NCI-H345 (cell line): Measurements from ENCODE around the gene KCNH5.
A peak's percentile ranks its signal among the peaks of the same experiment; 100 is the strongest.

Experiments
- DNase-seq: peaks from one replicate; lab custom pipeline; 2025; lab: John Stamatoyannopoulos, UW

The KCNH5 gene

DNA sequence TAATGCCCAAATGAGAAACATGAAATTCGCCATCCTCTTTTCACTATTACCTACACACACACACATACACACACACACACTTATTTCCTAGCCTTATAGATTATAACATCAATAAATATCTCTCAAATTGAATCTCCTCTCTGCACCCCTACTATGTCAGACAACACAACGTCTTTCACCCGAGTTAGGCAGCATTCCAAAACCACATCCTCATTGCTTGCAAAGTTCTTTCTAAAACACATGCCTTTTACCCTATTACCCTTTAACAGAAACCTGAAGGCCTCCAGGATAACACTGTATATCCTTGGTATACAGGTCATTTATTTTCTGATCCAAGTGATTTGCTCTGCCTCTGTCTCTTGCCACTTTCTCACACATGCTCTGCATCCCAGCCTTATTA, 56.3 kb downstream of the KCNH5 start:
- no peak for DNase-seq

GRCh38 chr14:62983821-62984220, 61.4 kb downstream of the KCNH5 start:
- DNase-seq: no peak

- DNase-seq: no peak
These were observed 64.6 kb downstream of the KCNH5 start for GRCh38 chr14:62980693-62981092.

GRCh38 chr14:62957562-62957961, 87.7 kb downstream of the KCNH5 start:
- DNase-seq: no peak

DNA sequence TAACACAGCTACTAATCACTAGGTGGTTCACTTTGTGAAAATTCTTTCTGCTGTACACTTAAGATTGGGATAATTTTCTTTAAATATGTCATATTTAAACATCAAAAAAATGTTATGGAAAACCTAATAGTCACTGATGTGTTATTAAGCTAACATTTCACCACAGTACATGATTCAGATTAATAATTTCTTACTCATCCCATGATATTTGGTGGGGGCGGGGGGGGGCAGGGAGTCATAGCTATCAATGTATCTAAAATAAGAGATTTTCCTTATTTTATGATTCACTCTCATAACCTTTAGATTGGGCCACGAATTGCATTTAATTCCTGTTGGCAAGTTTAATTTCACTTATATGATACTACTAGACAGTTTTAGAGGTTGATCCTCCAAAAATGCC, 88.8 kb downstream of the KCNH5 start:
- no peak for DNase-seq

DNA sequence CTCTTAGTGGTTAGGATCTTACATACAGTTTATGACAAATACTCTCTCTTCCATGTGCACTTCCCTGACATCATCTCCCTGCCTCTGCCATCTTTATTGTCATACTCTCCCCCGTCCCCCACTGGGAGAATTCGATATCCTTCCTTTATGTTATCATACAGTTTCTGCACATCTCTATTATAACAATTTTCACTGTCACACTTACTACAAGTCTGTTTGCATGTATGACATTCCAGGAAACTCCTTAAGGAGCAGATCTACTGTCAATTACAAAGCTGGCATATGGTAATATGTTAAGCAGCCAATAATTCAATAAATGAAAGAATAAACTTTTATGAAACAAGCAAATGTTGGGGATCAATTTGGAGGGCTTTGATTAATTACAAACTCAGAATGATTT, 91.1 kb downstream of the KCNH5 start:
- DNase-seq: no peak

GRCh38 chr14:62952226-62952625, 93.0 kb downstream of the KCNH5 start:
- no peak for DNase-seq

GRCh38 chr14:62947301-62947700, 98.0 kb downstream of the KCNH5 start:
- DNase-seq: peak; percentile 11

- DNase-seq: no peak
These were observed 99.0 kb downstream of the KCNH5 start for GRCh38 chr14:62946221-62946620.

DNA sequence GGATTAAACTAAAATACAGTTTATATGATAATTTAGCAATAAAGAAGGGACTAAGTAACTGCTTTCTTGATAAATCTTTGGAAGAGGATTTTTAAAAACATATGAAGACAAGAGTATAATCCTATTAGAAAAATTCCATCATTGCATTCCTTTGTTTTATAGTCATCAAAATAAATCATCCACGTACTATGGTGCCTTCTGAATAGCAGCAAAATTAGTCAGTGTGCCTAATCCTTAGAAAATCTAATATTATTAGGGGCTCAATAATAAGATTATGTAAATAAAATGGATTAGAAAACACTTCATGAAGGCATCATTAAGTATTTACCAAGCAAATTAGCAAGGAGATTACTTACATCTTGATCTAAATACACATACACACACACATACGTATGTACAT, 102.1 kb downstream of the KCNH5 start:
- no peak for DNase-seq

- DNase-seq: peak; percentile 2
These were observed 105.3 kb downstream of the KCNH5 start for GRCh38 chr14:62939970-62940369.

DNA sequence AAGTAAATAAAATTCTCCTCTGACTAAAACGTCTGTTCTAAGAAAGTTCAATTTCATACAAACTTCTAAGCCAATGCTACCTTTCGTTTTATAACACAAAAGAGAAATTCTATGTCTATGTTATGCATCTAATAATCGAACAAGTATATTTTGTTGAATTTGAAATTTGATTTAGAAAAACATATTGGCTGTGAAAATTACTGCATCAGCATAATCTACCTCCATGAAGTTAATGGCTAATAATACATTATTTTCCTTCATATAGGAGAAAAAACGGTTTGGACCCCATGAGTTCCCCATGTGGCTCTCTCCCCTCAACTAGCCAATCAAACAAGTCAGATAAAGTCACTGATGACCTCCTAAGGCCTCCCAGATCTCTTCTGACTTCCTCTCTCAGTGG, 106.5 kb downstream of the KCNH5 start:
- DNase-seq: no peak

DNA sequence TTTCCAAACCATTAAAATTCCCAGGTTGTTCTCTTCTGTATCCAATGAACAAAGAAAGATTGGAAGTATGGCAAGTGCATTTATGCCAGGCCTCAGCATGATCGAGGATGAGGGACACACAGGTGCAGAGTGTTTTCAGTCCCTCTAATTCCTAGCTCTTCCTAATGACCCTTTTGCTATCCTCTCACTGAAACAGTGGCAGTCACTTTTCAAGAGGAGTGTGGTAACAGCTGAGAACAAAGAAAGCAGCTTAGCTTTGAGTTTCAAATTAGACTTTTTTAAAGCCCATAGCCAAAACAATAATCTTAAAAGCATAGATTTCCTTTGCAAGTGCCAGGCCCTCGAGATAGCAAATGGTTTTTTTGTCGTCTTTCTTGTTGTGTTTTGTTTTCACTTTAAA, 110.8 kb downstream of the KCNH5 start:
- no peak for DNase-seq

DNA sequence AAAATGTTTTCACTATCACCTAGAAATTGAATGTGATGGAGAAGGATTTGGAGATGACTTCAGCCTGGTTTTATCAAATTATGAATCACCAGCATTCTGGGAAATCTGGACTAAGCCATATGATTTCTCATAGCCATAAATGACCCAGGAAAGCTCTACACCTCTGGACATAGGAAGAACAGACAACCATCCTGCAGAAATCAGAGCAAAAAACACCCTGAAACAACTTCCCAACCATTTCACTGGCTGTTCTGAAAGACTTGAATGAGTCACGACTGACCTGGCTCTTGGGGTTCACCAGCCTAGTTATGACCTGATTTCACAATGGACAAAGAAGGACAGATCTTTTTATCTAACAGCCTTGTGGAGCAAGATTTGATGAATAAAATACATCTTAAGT, 123.8 kb downstream of the KCNH5 start:
- DNase-seq: no peak

GRCh38 chr14:62916551-62916950, 128.7 kb downstream of the KCNH5 start:
- no peak for DNase-seq

GRCh38 chr14:62914873-62915272, 130.4 kb downstream of the KCNH5 start:
- no peak for DNase-seq

- DNase-seq: no peak
These were observed 131.2 kb downstream of the KCNH5 start for GRCh38 chr14:62914025-62914424.

DNA sequence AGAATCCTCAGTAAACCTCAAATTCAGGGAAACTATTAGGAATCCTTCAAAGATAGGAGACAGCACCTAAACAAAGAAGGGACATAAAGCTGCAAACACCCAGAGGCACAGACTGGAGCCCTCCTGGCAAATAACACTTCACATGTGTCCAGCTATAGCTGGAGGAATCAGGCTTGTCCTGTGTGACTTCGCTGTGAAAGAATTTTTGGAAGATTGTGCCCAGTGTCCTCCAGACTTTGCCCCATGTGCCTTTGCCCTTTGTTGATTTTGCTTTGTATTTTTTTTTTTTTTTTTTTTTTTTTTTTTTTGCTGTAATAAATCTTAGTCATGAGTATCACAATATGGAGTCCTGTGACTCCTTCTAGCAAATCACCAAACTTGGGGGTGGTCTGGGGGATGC, 136.8 kb downstream of the KCNH5 start:
- no peak for DNase-seq

GRCh38 chr14:62905566-62905965, 139.7 kb downstream of the KCNH5 start:
- DNase-seq: no peak

DNA sequence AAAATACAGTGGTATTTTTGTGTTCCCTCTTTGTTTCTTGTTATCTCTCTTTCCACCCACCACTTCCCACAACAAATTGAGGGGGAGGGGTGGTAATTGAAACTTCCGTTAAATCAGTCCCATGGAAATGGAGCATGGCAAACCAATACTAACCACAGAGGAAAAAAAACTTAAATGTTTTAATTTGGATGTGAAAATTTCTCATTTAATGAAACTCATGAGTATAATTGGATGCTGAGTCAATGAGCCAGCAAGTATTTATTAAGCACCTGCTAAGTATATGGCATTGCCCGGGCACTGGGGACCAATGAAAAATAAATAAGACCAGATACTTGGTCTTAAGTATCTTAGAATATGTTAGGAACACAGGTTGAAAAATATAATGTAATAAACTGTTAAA, 147.5 kb downstream of the KCNH5 start:
- DNase-seq: no peak

DNA sequence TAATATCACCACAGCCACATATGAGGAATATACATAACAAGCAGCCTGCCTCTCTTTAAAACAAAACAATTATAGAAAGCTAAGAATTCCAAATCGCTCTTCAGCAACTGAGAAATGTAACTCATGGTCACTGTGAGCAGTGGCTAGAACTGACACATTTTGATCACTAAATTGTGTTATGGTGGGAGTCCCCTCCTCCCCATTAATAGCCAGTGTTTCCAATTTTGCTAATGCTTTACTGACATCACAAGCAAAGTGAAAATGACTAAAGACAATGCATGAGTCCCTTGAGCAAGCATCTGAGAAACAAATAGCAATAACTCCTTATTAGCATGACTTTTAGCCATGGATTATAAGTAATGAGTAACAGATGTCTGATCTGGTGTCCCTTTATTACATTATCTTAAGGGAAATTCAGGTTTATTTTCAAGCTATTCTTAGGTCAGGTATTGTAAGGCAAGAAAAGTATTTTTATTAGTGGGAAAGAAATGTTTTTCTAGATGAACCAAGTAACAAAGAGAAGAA, 148.3 kb downstream of the KCNH5 start:
- DNase-seq: no peak

- no peak for DNase-seq
These were observed 150.5 kb downstream of the KCNH5 start for GRCh38 chr14:62894736-62895135.

DNA sequence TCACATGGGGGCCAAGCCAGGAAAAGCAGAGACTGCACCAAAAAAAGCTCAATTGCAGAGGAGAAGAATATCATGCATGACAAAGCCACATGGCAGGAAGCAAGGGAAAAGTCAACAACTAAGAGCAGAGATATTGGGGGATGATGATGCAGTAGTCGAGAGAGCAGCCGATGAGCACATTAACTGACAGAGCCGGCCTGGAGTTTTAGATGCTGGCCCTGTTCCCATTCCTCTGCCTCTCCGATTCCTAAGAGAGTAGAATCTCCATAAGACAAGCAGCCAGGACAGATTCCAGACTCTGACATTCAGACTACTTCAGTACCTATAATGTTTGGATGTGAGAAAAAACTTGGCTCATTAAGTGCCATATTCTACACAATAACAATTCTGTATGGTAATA, 155.9 kb downstream of the KCNH5 start:
- DNase-seq: no peak

DNA sequence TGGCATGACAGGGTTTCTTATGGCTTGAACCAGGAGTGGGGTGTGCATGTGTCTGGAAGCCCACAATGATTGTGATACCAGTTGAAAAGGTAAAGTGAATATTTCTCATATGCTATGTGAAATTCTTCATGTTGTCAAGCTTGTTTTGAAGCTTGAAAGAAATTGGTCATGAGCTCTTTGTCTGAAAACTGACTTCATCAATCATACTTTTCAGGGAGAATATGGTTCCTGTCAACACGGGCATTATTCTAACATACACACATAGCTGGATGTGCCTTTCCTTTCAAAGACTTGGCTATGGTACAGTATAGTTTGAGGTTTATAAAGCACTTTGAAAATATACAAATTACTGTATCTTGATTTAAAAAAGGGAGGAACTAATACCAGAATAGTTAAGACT, 158.8 kb downstream of the KCNH5 start:
- no peak for DNase-seq

DNA sequence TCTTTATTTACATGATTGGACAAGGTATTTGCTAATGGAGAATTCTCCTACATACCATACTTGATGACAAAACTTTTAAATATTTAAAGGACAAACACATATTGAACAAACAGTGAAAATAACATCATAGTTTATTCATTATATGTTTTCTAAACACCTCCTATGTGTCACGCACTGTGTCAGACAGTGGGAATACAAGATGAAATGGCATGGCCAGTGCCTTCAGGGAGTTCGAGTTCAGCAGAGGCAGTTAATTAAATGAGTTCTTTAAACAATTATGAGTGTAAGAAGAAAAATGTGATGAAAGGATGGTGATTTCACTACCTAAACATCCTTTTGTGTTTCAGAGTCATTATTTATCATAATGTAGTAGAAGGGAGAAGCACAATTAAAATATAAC, 159.8 kb downstream of the KCNH5 start:
- DNase-seq: no peak
